Subcutaneous abdominal adipose tissue (tissue), 5 donors: Measurements from ENCODE around the gene WEE2.

ENCODE experiments used
- H3K27ac ChIP-seq: one replicate; pipeline ENCODE4 v1.7.0; 2013; ENCODE audit warnings: low read depth, mild to moderate bottlenecking, inconsistent platforms, low read length, moderate library complexity
- H3K27me3 ChIP-seq, 5 donors: one replicate each; pipeline ENCODE4 v1.7.0; 2013; ENCODE audit warnings: low read length in 5 of 5, inconsistent platforms in 1 of 5; ENCODE audit not compliant: control insufficient read depth in 5 of 5, insufficient read depth in 4 of 5
- H3K36me3 ChIP-seq, 5 donors: one replicate each; pipeline ENCODE4 v1.7.0; 2013; ENCODE audit warnings: low read length in 5 of 5; ENCODE audit not compliant: control insufficient read depth in 5 of 5, insufficient read depth in 5 of 5
- H3K4me1 ChIP-seq, 5 donors: one replicate each; pipeline ENCODE4 v1.7.0; 2013; ENCODE audit warnings: low read length in 5 of 5, mild to moderate bottlenecking in 3 of 5, moderate library complexity in 1 of 5; ENCODE audit not compliant: control insufficient read depth in 5 of 5, insufficient read depth in 5 of 5
- H3K4me3 ChIP-seq, 5 donors: one replicate each; pipeline ENCODE4 v1.7.0; 2013; ENCODE audit warnings: low read length in 5 of 5, low read depth in 1 of 5
- H3K9ac ChIP-seq, 5 donors: one replicate each; pipeline ENCODE4 v1.7.0; 2013; ENCODE audit warnings: low read length in 5 of 5, mild to moderate bottlenecking in 4 of 5, moderate library complexity in 3 of 5
- H3K9me3 ChIP-seq, 5 donors: one replicate each; pipeline ENCODE4 v1.7.0; 2013; ENCODE audit warnings: low read length in 5 of 5; ENCODE audit not compliant: control insufficient read depth in 5 of 5
- donor health status: healthy.
- donor health status: healthy.
- donor health status: healthy.
- donor health status: healthy.
- donor health status: healthy.

Gene WEE2

DNA sequence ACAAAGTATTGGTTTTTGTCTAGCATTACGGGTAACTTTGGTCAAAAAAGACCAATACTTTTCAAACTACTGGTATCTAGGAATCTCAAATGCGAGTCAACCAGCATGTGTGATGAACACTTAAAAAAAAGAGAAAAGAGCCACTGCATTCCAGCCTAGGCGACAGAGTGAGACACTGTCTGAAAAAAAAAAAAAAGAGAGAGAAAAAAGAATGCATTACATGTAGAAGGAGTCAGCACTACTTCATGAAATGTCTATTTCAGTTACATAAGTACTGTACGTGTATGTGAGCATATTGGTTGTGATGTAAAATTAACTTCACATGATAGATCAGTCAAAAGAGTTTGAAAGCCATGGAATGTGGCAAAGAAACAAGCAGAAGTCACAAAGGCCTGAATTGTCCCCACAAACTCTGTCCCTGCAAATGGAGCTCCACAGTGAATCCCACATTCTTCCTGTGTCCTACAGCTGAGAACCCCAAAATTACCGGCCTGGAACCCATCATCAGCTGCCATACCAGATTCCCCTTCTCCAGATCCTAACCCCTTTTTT lies 7.8 kb upstream of the WEE2 start:
- H3K9me3 ChIP-seq: no peaks in the 10 kb centered on the region
- peak overlapping the region; percentile 6 to 74 (median 41) for H3K9ac ChIP-seq
- no peaks in the 10 kb centered on the region for H3K36me3 ChIP-seq
- H3K27ac ChIP-seq: no peak overlapping the region
- no peaks in the 10 kb centered on the region for H3K27me3 ChIP-seq
- H3K4me3 ChIP-seq: peak overlapping the region in 4 of 5 donors; percentile 59 to 74 (median 64)
- peaks cover 4 to 37% (median 22%) of the 10 kb centered on the region in 5 donors for H3K4me1 ChIP-seq

DNA sequence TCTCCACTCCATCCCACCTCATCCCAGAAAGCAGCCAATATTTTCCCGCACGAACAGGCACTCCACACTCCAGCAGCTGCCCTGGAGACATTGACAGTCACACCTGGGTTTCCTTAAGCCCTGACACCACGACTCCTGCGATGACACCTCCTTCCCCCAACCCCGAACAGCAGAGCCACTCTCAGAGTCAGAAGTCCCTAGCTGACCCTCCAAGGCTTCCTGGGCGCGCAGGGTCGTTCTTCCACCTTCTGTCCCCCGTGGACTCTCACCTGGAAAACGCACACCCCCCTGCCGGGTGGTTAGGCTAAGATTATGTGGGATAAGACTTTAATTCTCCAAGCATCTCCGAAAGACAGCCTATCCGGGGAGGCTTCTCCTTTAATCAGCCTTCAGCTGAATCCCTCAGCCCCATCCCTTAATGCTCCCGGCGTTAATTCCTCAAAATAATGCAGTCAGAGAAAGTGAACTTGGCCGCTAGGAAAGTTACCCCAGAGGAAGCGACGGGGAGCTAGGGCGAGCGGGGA lies 7.2 kb upstream of the WEE2 start:
- Histone ChIP-seq H3K9ac (peak overlapping the region; percentile 6 to 74 (median 41)), H3K9me3 (no peaks in the 10 kb centered on the region), H3K27ac (no peak overlapping the region), H3K36me3 (no peaks in the 10 kb centered on the region), H3K4me3 (peak overlapping the region; percentile 40 to 74 (median 59)), H3K4me1 (peaks cover 4 to 33% (median 18%) of the 10 kb centered on the region in 5 donors), H3K27me3 (no peaks in the 10 kb centered on the region)

DNA sequence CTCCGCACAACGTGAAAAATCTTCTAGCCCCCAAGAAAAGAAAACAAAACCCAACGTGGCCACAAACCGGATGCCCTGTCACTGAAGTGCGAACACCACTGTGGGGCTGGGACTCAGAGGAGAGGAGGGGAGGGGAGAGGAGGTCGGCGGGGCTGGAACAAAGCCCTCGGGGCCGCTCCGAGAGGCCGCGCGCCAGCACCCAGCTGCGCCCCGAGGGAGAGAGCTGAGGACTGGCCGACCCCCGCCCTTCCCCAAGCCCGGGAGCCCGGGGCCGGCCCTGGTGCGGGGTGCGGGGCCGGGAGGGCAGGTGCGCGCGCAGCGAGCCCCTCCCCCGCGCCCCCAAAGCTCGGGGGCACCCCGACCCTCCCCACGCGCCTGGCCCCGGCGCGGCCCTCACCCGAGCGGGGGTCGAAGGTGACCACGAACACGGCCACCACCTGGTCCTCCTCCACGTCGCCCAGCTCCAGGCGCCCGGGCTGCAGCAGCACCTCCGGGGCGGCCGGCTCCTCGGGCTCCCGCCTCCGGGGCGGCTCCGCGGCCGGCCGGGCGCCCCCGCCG lies 6.6 kb upstream of the WEE2 start:
- Histone ChIP-seq H3K9ac (peak overlapping the region in 4 of 5 donors; percentile 35 to 73 (median 57)), H3K27ac (peak overlapping the region; percentile 39), H3K4me1 (peaks cover 4 to 27% (median 16%) of the 10 kb centered on the region in 5 donors)

DNA sequence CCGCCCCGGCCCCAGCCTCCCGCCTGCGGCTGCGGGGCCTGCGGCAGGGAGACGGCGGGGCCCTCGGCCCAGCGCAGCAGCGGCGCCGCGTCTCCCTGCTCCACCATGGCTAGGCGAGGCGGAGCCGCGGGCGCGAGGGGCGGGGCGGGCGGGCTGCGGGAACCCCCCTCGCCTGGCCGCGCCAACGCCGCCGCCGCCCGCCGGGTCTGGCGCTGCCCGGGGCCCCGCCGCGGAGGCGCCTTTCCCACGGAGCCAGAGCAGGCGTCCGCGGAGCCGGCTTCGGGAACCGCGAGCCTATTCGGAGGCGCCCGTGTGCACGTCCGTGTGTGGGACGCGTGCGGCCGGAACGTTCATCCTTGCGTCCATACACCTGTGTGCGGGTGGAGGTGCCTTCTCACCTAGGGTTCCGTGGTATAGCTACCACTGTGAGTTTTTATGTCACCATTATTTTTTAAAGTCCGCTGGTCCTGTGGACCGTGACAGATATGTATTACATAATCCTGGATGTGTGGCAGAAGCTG lies 6.0 kb upstream of the WEE2 start, which contains the start of gene DENND11:
Gene DENND11 (minus strand): TSS at position 120 of the 521 bp plus-strand sequence. CDS start 13 bp downstream, at position 107.
- peak within 1 kb of the TSS; percentile 41 to 88 (median 85) for H3K9ac ChIP-seq

More for the DNA sequence above, 6.6 kb upstream of the WEE2 start:
- Histone ChIP-seq H3K36me3 (no peaks in the 10 kb centered on the region), H3K9me3 (no peaks in the 10 kb centered on the region), H3K4me3 (peak overlapping the region; percentile 58 to 75 (median 69)), H3K27me3 (no peaks in the 10 kb centered on the region)

DNA sequence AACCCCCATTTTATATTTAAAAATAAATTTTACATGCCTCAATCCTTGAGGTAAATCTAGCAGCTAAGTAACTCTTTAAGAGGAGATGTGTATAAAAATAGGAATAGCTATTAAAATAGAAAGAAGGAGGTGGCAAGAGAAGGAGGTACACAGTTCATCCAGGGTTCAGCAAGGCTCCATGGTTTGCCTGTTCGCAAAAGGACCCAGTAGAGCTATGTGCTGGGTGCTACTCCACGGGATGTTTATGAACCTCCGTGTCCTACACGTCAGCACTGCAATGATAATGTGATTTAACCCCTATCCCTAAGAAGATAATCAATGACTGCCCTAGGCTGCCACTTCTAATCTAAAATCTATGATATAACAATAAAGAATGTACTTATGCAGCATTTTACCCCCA lies 5.3 kb upstream of the WEE2 start:
- no peaks in the 10 kb centered on the region for H3K27me3 ChIP-seq
- H3K4me3 ChIP-seq: peak overlapping the region in 1 of 5 donors; percentile 83
- H3K27ac ChIP-seq: no peak overlapping the region
- H3K9ac ChIP-seq: peak overlapping the region in 2 of 5 donors; percentile 74 to 85
- no peaks in the 10 kb centered on the region for H3K36me3 ChIP-seq
- H3K4me1 ChIP-seq: peaks cover 4 to 16% (median 14%) of the 10 kb centered on the region in 5 donors
- no peaks in the 10 kb centered on the region for H3K9me3 ChIP-seq

More for the DNA sequence above, 6.0 kb upstream of the WEE2 start, which contains the start of gene DENND11:
- peak within 1 kb of the TSS; percentile 39 for H3K27ac ChIP-seq
- H3K4me3 ChIP-seq: peak within 1 kb of the TSS; percentile 71 to 83 (median 76)
- no peaks in the 10 kb centered on the region for H3K9me3 ChIP-seq
- H3K36me3 ChIP-seq: no peaks in the 10 kb centered on the region
- H3K4me1 ChIP-seq: peaks cover 4 to 22% (median 16%) of the 10 kb centered on the region in 5 donors
- no peaks in the 10 kb centered on the region for H3K27me3 ChIP-seq

DNA sequence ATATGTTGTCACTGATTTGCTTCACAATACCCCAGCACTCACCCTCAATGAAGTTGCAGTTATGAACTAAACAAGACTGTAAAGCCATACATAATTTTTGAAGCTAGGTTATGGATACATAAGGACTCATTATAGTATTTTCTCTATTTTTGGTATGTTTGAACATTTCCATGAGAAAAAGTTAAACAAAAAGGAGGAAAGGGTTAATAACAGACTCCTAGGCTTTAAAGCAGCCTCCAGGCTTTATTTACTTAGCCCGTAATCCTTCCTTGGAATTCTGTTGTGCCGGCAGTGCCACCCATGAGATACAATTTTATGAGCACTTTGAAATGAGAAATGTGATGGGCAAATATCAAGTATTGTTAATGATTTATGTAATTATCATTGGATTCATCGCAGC lies 4.0 kb upstream of the WEE2 start:
- Histone ChIP-seq H3K9ac (no peak overlapping the region), H3K27me3 (no peaks in the 10 kb centered on the region), H3K4me3 (no peak overlapping the region), H3K36me3 (no peaks in the 10 kb centered on the region), H3K9me3 (no peaks in the 10 kb centered on the region), H3K4me1 (peaks cover 4 to 16% (median 14%) of the 10 kb centered on the region in 5 donors), H3K27ac (no peak overlapping the region)

DNA sequence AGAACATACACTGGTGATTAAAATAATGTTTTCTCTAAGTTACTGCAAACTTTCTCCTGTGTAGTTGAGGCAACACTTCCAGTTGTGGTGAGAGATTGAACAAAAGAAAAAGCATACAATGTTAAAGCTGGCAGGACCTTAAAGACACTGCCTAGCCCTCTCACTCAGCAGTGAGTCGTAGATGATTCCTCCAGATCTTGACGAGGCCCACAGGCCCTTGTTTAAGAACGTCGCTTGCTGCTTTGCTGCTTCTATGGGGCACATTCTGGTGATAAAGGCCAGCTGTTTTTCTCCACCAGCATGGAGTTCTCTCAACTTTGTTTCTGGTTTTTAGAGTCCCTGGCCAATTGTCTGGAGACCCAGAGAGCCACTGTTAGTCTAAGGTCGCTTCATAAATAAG lies 3.4 kb upstream of the WEE2 start:
- no peaks in the 10 kb centered on the region for H3K36me3 ChIP-seq
- H3K4me1 ChIP-seq: peaks cover 4 to 16% (median 14%) of the 10 kb centered on the region in 5 donors
- H3K9ac ChIP-seq: no peak overlapping the region
- no peaks in the 10 kb centered on the region for H3K27me3 ChIP-seq
- H3K9me3 ChIP-seq: no peaks in the 10 kb centered on the region
- no peak overlapping the region for H3K4me3 ChIP-seq
- H3K27ac ChIP-seq: no peak overlapping the region

DNA sequence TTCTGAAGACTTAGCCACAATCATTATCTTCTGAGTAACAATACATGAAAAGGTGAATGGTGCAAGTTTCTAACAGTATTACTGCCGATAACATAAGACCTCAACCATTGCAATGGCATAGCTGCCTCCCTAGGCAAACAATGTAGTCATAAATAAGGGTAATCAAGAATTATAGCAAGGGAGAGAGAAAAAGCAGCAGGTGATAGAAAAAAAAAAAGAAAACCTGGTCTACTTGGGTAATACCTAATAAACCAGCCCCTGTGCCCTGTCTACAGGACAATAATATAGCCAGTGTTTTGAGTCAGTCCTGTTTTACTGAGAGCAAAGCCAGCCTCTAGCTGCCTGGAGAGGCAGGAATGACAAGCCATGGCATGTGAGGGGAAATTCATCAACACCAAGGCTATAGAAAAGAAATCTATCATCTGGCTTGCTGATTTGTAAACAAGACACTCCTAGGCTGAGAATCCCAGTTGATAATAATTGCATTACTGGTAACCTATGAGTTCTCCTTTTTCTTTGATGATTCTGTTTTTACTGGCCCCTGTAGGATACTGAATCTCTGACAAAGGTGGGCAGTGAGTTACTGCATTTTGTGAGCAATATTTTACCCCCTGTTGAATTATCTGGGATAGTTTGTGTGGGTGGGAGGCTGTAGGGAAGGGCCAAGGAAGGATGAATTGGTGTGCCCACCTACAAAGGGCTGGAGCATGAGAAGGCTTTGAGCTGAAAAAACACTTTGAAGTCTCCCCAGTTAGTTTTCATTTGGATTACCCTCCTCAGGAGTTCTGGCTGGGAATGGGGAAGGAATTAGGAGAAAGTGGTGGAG lies 1.7 kb upstream of the WEE2 start:
- H3K9me3 ChIP-seq: no peaks in the 10 kb centered on the region
- H3K27ac ChIP-seq: no peak overlapping the region
- peaks cover 0 to 1% (median 0%) of the 10 kb centered on the region in 5 donors for H3K36me3 ChIP-seq
- no peak overlapping the region for H3K4me3 ChIP-seq
- peaks cover 0 to 8% (median 6%) of the 10 kb centered on the region in 5 donors for H3K4me1 ChIP-seq
- no peaks in the 10 kb centered on the region for H3K27me3 ChIP-seq
- no peak overlapping the region for H3K9ac ChIP-seq

DNA sequence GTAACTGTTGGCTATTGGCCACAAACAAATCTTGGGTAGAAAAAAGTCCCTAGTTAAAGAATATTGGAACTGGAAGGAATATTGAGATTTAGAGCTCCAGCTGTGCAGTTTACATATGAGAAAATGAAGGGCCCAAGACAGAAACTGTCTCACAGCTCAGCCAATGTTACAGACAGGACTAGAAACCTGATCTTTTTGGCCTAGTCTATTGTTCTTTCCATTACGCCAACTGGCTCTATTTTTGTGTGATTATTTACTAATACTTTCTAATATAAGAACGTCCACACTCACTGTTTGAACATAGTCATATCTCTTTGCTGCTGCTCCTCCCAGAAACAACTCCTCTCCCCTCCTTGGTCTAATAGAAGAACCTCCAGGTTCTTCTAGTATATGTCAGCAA lies 1.2 kb downstream of the WEE2 start:
- Histone ChIP-seq H3K9me3 (no peaks in the 10 kb centered on the region), H3K4me3 (no peak overlapping the region), H3K4me1 (no peaks in the 10 kb centered on the region), H3K27me3 (no peaks in the 10 kb centered on the region), H3K27ac (no peak overlapping the region), H3K36me3 (peaks cover 0 to 7% (median 0%) of the 10 kb centered on the region in 5 donors), H3K9ac (no peak overlapping the region)
